ENCODE results near the gene HYAL2. TPM values are rescaled to one million over a fixed set of nuclear protein-coding genes. Genes with fewer than 3 reads are reported as not detected.

HYAL2 gene
- total and polyA plus RNA-seq, 2 of the 8 experiments (the other 6 are each of a cell fraction or from before 2014, with no cell fraction given), result 51.9 to 176 TPM

- no peak overlapping the region for H2BK12ac ChIP-seq (ENCODE audit: low read depth, low read length)
- H3K18ac ChIP-seq (ENCODE audit: extremely low read depth, low read length), result no peak overlapping the region
- POLR2A ChIA-PET (ENCODE audit: partially characterized antibody), result interaction anchor here (0.8 to 6.8 kb wide), 10 partner anchors 9 to 55 kb away, joined by 3 to 122 read pairs (median 4); partner anchors contain the start of genes HYAL2, LSMEM2 and TUSC2
- H3K9me3 ChIP-seq (ENCODE audit: insufficient read depth in 2 of 2, low read depth in 1 of 2, low read length in 1 of 2), result no peaks in the 10 kb centered on the region
- H3K9ac ChIP-seq (replicated peaks in 1 of 4; ENCODE audit: extremely low read depth in 1 of 4, low read depth in 3 of 4, low read length in 3 of 4), result no peak overlapping the region
- H3K4me3 ChIP-seq (ENCODE audit: extremely low read depth in 1 of 4, insufficient read depth in 2 of 4, low read depth in 3 of 4, low read length in 4 of 4), result peak overlapping the region in 1 of 4 experiments; percentile 94; a peak in 1 of 8 replicates
- 0 out of 2 replicates have a peak overlapping the region, but pooled peaks have one; percentile 41 for H4K8ac ChIP-seq (ENCODE audit: extremely low read depth, insufficient read depth, low read length)
- no peak overlapping the region for H2AFZ ChIP-seq (ENCODE audit: low read length)
- H2BK5ac ChIP-seq (ENCODE audit: low read depth, low read length), result 0 out of 2 replicates have a peak overlapping the region, but pooled peaks have one; percentile 67
- no peak overlapping the region for H4K5ac ChIP-seq (ENCODE audit: insufficient read length, low read depth, low read length)
- H4K20me1 ChIP-seq (replicated peaks in 1 of 2; ENCODE audit: control insufficient read depth in 1 of 2, insufficient read depth in 2 of 2, low read length in 2 of 2), result peaks cover 0 to 8% of the 10 kb centered on the region in 2 experiments
- no peak overlapping the region for H3K14ac ChIP-seq (ENCODE audit: insufficient read length)
- peak overlapping the region; percentile 59 for H4K91ac ChIP-seq (replicated peaks; ENCODE audit: insufficient read length, low read length)
- CTCF ChIA-PET (ENCODE audit: partially characterized antibody), result interaction anchor here (0.5 to 4.3 kb wide), 11 partner anchors 9 to 99 kb away, joined by 3 to 15 read pairs (median 3); partner anchors contain the start of genes HYAL2 and LSMEM2
- H2BK20ac ChIP-seq (ENCODE audit: low read length), result no peak overlapping the region
- H3K4ac ChIP-seq (replicated peaks; ENCODE audit: insufficient read length, low read depth, low read length), result no peak overlapping the region
- no peak overlapping the region for H3K56ac ChIP-seq (replicated peaks; ENCODE audit: insufficient read length, low read depth, low read length)
- H2BK15ac ChIP-seq (ENCODE audit: low read length), result no peak overlapping the region
- FAIRE-seq, result no peak
- peak overlapping the region; percentile 93 to 95; a peak in 3 of 4 replicates for H3K4me2 ChIP-seq (ENCODE audit: insufficient read depth in 1 of 2, low read depth in 2 of 2, low read length in 2 of 2)
- no peaks in the 10 kb centered on the region; a peak in 2 of 7 replicates for H3K27me3 ChIP-seq (replicated peaks in 1 of 4; ENCODE audit: control insufficient read depth in 3 of 4, extremely low read depth in 1 of 4, insufficient read depth in 3 of 4, low read length in 3 of 4)
- no peak overlapping the region for H2BK120ac ChIP-seq (replicated peaks; ENCODE audit: low read depth, low read length)
- DNase-seq (ENCODE audit: low read depth in 1 of 2, low spot score in 2 of 2), result no peak
- peaks cover 0 to 9% (median 5%) of the 10 kb centered on the region in 4 experiments; a peak in 5 of 7 replicates for H3K4me1 ChIP-seq (replicated peaks in 1 of 4; ENCODE audit: control insufficient read depth in 3 of 4, insufficient read depth in 4 of 4, low read length in 3 of 4)
- H3K79me1 ChIP-seq (ENCODE audit: low read depth, low read length), result peaks cover 8% of the 10 kb centered on the region; the same call in 1 of the 2 replicates
- peaks cover 0 to 15% of the 10 kb centered on the region in 2 experiments; a peak in 3 of 4 replicates for H3K79me2 ChIP-seq (ENCODE audit: control insufficient read depth in 1 of 2, insufficient read depth in 2 of 2, low read length in 2 of 2)
- H2AK5ac ChIP-seq (ENCODE audit: low read depth, low read length), result no peak overlapping the region
- 91% methylated on average over 12 of the region's 12 CpGs; no CpG with 5 or more reads in 1 of the 2 experiments for WGBS, 2 experiments (ENCODE audit: extremely low coverage in 1 of 2, insufficient coverage in 1 of 2, insufficient read length in 1 of 2, insufficient replicate concordance in 2 of 2, low coverage in 1 of 2, low lambda C conversion rate in 2 of 2, missing lambda C conversion rate in 1 of 2)
- H3K23ac ChIP-seq (ENCODE audit: insufficient read length), result no peak overlapping the region
- H3K23me2 ChIP-seq (ENCODE audit: low read depth, low read length), result peaks cover 10% of the 10 kb centered on the region
- H3K27ac ChIP-seq (ENCODE audit: low read depth, low read length), result 0 out of 2 replicates have a peak overlapping the region, but pooled peaks have one; percentile 37
- peaks cover 12 to 20% (median 18%) of the 10 kb centered on the region in 4 experiments for H3K36me3 ChIP-seq (ENCODE audit: control insufficient read depth in 2 of 4, insufficient read depth in 4 of 4, low read length in 3 of 4)
- no peak for TF ChIP-seq SIRT6 (IDR thresholded peaks at IDR 0.05; ENCODE audit: low read length)
- no peak for TF ChIP-seq MAFK (IDR thresholded peaks at IDR 0.05; ENCODE audit: low read depth, low read length)
- TF ChIP-seq E2F6 (IDR thresholded peaks at IDR 0.05), result no peak
- TF ChIP-seq SRF (IDR thresholded peaks at IDR 0.05; ENCODE audit: low read depth, low read length), result no peak
- TF ChIP-seq BRCA1 (IDR thresholded peaks at IDR 0.05; ENCODE audit: low read depth, low read length), result no peak
- TF ChIP-seq CBX8 (IDR thresholded peaks at IDR 0.05; ENCODE audit: borderline replicate concordance, low read depth, low read length), result no peak
- TF ChIP-seq EZH2 (IDR thresholded peaks at IDR 0.05; ENCODE audit: low read depth, low read length, severe bottlenecking), result no peak
- TF ChIP-seq CHD1 (IDR thresholded peaks at IDR 0.05; ENCODE audit: low read depth, low read length), result no peak
- TF ChIP-seq TAF7 (optimal IDR thresholded peaks at IDR 0.05; ENCODE audit: borderline replicate concordance, low read depth, low read length), result no peak
- TF ChIP-seq BACH1 (IDR thresholded peaks at IDR 0.05; ENCODE audit: low read length), result no peak
- no peak for TF ChIP-seq SP1 (IDR thresholded peaks at IDR 0.05; ENCODE audit: low read depth, low read length)
- no peak for TF ChIP-seq GABPA (IDR thresholded peaks at IDR 0.05; ENCODE audit: borderline replicate concordance, insufficient read depth, low read length)
Measured at GRCh38 chr3:50293079-50293801, 29.3 kb downstream of the HYAL2 start.
